Hematopoietic multipotent progenitor cell treated with erythropoietin and hydrocortisone succinate and interleukin-3 and kit ligand, for 4 days (in vitro differentiated cells): Measurements from ENCODE around the gene SLC38A6.

Experiments
- DNase-seq: peaks from one replicate; pipeline ENCODE4 v3.0.0-alpha.2; 2015

SLC38A6 gene

GRCh38 chr14:60981633-60982455 is 799 bp downstream of the SLC38A6 start:
- DNase-seq: peak; percentile 60

- DNase-seq: peak; percentile 25
Observed at GRCh38 chr14:60984196-60984595, 3.2 kb downstream of the SLC38A6 start.

- DNase-seq: no peak
Observed at GRCh38 chr14:60986500-60986899, 5.5 kb downstream of the SLC38A6 start.

- peak; percentile 90 for DNase-seq
Observed at GRCh38 chr14:60989599-60989998, 8.6 kb downstream of the SLC38A6 start.

- no peak for DNase-seq
Observed at GRCh38 chr14:60998617-60999016, 17.6 kb downstream of the SLC38A6 start.

GRCh38 chr14:60999536-60999935 is 18.5 kb downstream of the SLC38A6 start:
- DNase-seq: no peak

- DNase-seq: no peak
Observed at GRCh38 chr14:61003571-61003970, 22.5 kb downstream of the SLC38A6 start.

GRCh38 chr14:61019537-61019936 is 38.5 kb downstream of the SLC38A6 start:
- DNase-seq: no peak

- peak; percentile 84 for DNase-seq
Observed at GRCh38 chr14:61025251-61026223, 44.5 kb downstream of the SLC38A6 start.

- no peak for DNase-seq
Observed at GRCh38 chr14:61026526-61026925, 45.5 kb downstream of the SLC38A6 start.

- no peak for DNase-seq
Observed at GRCh38 chr14:61031026-61031425, 50.0 kb downstream of the SLC38A6 start.

- DNase-seq: no peak
Observed at GRCh38 chr14:61033054-61033453, 52.0 kb downstream of the SLC38A6 start.

GRCh38 chr14:61033855-61034254 is 52.8 kb downstream of the SLC38A6 start:
- no peak for DNase-seq

- DNase-seq: peak; percentile 39
Observed at GRCh38 chr14:61034416-61035120, 53.5 kb downstream of the SLC38A6 start.

GRCh38 chr14:61037215-61037614 is 56.2 kb downstream of the SLC38A6 start:
- no peak for DNase-seq

- no peak for DNase-seq
Observed at GRCh38 chr14:61041704-61042103, 60.7 kb downstream of the SLC38A6 start.

- no peak for DNase-seq
Observed at GRCh38 chr14:61042220-61042619, 61.2 kb downstream of the SLC38A6 start.

- no peak for DNase-seq
Observed at GRCh38 chr14:61043506-61043905, 62.5 kb downstream of the SLC38A6 start.

- DNase-seq: no peak
Observed at GRCh38 chr14:61047021-61047420, 66.0 kb downstream of the SLC38A6 start.

- DNase-seq: no peak
Observed at GRCh38 chr14:61048640-61049039, 67.6 kb downstream of the SLC38A6 start.

- no peak for DNase-seq
Observed at GRCh38 chr14:61050417-61050816, 69.4 kb downstream of the SLC38A6 start.

- peak; percentile 38 for DNase-seq
Observed at GRCh38 chr14:61051051-61051450, 70.0 kb downstream of the SLC38A6 start.

GRCh38 chr14:61051621-61052020 is 70.6 kb downstream of the SLC38A6 start:
- no peak for DNase-seq
